Activated B cell treated with CpG ODN at 0.5 μM for 24 hours (primary cell): ENCODE measurements around the gene RGMA. TPM values are rescaled to one million over a fixed set of nuclear protein-coding genes. Genes with fewer than 3 reads are reported as not detected.

Experiments used
- ATAC-seq: fragments of 200-7000 bp; cut with Tn5 transposase; one replicate; pipeline ENCODE4 v1.10.0; 2021; ENCODE audit warnings: low read depth, mild to moderate bottlenecking, moderate library complexity
- CTCF ChIA-PET: fragments of 350-600 bp; sonication (Branson Sonifier 250); formaldehyde crosslinking; loops from one replicate; lab custom pipeline; 2021; ENCODE audit warnings: antibody characterized with exemption; lab: Charles Lee
- POLR2A ChIA-PET: fragments of 350-600 bp; sonication (Branson Sonifier 250); formaldehyde crosslinking; loops from one replicate; lab custom pipeline; 2021; ENCODE audit warnings: antibody characterized with exemption; lab: Charles Lee
- DNase-seq: peaks from one replicate; pipeline ENCODE4 v3.0.0; 2022
- H3K27ac Mint-ChIP-seq: one replicate; pipeline ENCODE4 v1.8.0; 2020; ENCODE audit warnings: mixed read lengths
- H3K27me3 Mint-ChIP-seq: one replicate; pipeline ENCODE4 v1.8.0; 2021; ENCODE audit warnings: mixed read lengths
- H3K36me3 Mint-ChIP-seq: one replicate; pipeline ENCODE4 v1.8.0; 2021; ENCODE audit warnings: low read depth, mixed read lengths
- H3K4me1 Mint-ChIP-seq: one replicate; pipeline ENCODE4 v1.8.0; 2021; ENCODE audit warnings: mixed read lengths
- H3K4me3 Mint-ChIP-seq: one replicate; pipeline ENCODE4 v1.8.0; 2020; ENCODE audit warnings: mild to moderate bottlenecking, mixed read lengths
- H3K9me3 Mint-ChIP-seq: one replicate; pipeline ENCODE4 v1.8.0; 2020; ENCODE audit warnings: mixed read lengths
- intact Hi-C: fragments of 100-400 bp; cut with micrococcal nuclease; formaldehyde crosslinking; loops from one replicate; pipeline ENCODE4 v1.15.1; 2024
- total RNA-seq: library from RNA; stranded (reverse); gene quantifications from 2 replicates; pipeline ENCODE4 v1.2.3, GENCODE V29; 2022
- TF ChIP-seq, protein P1 (sequence below): fragments of 200-600 bp; IDR thresholded peaks from one replicate; pipeline ENCODE4 v1.8.0; 2022; ENCODE audit warnings: antibody characterized with exemption, mild to moderate bottlenecking

The RGMA gene
- total RNA-seq, 1 donor from 2014 or later: not detected

DNA sequence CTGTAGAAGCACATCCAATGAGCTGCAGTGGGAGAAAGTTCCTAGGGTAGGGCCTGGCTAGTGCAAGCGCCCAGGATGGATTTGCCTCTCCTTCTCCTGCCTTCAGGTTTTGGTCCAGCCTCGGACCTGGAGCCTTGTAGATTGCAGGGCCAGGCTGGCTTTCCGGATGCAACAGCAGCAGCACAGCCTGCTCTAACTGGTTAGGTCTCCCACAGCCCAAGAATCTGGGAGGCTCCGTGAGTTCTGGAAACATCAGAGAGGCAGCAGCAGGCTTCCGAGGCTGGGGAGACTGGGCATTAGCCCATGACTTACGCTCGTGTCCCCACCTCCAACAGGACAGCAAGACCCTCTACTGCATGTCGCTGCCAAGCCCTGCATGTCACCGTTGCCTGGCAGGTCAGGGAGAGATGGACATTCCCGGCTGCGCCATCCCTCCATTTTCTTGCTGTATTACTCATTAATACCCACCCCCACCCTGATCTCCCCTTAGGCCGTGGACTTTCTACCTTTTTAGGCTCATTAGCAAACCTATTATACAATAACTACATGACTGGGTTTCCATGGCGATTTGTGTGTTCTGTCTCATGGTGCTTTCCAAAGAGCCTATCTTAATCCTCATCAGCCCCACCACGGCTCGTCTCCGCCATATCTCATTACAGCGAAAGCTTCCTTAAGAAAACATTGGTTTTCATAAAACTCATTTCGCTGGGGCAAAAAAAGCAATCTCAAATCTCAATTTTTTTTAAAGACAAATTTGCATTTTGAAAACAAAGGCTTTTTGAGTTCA is 40.9 kb upstream of the RGMA start:
- TF ChIP-seq, protein P1, sequence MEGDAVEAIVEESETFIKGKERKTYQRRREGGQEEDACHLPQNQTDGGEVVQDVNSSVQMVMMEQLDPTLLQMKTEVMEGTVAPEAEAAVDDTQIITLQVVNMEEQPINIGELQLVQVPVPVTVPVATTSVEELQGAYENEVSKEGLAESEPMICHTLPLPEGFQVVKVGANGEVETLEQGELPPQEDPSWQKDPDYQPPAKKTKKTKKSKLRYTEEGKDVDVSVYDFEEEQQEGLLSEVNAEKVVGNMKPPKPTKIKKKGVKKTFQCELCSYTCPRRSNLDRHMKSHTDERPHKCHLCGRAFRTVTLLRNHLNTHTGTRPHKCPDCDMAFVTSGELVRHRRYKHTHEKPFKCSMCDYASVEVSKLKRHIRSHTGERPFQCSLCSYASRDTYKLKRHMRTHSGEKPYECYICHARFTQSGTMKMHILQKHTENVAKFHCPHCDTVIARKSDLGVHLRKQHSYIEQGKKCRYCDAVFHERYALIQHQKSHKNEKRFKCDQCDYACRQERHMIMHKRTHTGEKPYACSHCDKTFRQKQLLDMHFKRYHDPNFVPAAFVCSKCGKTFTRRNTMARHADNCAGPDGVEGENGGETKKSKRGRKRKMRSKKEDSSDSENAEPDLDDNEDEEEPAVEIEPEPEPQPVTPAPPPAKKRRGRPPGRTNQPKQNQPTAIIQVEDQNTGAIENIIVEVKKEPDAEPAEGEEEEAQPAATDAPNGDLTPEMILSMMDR: no peak
- POLR2A ChIA-PET: no interaction called here
- CTCF ChIA-PET: no interaction called here
- no peaks in the 10 kb centered on the region for H3K4me1 Mint-ChIP-seq
- H3K9me3 Mint-ChIP-seq: no peaks in the 10 kb centered on the region
- no peak for ATAC-seq
- no peaks in the 10 kb centered on the region for H3K27me3 Mint-ChIP-seq
- intact Hi-C loops: no loop called here
- DNase-seq: no peak
- no peak overlapping the region for H3K27ac Mint-ChIP-seq
- no peak overlapping the region for H3K4me3 Mint-ChIP-seq
- no peaks in the 10 kb centered on the region for H3K36me3 Mint-ChIP-seq

DNA sequence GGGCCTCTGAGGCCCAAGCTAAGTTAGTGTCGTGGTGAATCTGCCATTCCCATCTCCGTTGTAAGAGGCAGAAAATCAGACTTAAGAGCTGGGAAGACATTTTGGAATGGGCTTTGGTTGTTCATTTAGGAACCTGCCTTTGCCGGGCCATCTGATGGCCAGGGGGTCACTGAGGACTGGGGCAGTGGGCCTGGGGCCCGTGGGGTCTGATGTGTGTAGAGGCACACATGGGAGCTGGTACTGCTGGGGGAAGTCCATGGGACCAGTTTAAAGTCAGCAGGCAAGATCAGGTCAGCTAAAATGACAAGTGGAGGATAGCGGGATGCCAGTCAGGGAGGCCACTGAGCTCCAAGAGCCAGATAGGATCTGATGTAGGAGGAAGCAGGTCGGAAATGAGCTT is 38.3 kb upstream of the RGMA start:
- ATAC-seq: no peak
- DNase-seq: no peak
- CTCF ChIA-PET: no interaction called here
- intact Hi-C loops: no loop called here
- Mint-ChIP-seq H3K4me1 (no peaks in the 10 kb centered on the region), H3K36me3 (no peaks in the 10 kb centered on the region), H3K4me3 (no peak overlapping the region), H3K27me3 (no peaks in the 10 kb centered on the region), H3K27ac (no peak overlapping the region), H3K9me3 (no peaks in the 10 kb centered on the region)
- POLR2A ChIA-PET: no interaction called here
- TF ChIP-seq, protein P1: no peak

DNA sequence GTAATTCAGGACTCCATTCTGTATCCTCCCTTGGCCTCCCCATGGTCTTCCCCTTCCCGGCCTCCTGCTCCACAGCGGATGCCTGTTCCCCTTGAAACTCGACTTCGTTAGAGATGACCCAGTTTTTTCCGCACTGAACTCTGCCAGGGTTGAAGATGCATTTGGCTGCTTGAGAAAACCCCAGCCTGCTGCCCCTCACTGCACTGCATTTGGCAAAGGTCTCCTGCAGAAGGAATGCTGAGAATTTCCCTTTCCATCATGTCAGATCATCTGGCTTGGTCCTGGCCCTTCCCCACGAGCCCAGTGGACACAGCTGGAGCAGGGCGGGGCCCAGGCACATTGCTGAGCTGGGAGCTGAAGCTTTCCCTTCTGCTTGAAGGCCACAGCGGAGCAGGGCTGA is 37.6 kb upstream of the RGMA start:
- ATAC-seq: no peak
- Mint-ChIP-seq H3K36me3 (no peaks in the 10 kb centered on the region), H3K9me3 (no peaks in the 10 kb centered on the region), H3K4me1 (no peaks in the 10 kb centered on the region), H3K4me3 (no peak overlapping the region), H3K27ac (no peak overlapping the region), H3K27me3 (no peaks in the 10 kb centered on the region)
- TF ChIP-seq, protein P1: no peak
- intact Hi-C loops: no loop called here
- ChIA-PET POLR2A (no interaction called here), CTCF (no interaction called here)
- no peak for DNase-seq

DNA sequence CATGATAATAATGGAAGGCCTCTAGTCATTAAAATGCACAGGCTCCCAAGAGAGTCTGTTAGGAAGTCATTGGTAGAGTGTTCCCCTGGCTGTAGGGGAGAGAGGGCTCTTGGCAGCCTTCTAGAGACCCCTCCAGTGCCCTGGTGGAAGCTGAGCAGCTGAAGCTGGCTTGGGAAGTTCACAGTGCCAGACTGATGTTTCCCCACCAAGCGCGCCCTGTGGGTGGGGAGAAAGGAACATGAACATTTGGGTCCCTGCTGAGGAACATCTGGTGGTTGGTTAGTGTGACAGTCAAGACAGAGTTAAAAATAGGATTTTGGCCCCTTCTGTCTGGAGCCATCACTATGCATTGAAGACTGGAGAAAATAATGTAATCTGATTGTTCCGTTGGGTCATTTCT is 37.1 kb upstream of the RGMA start:
- Mint-ChIP-seq H3K36me3 (no peaks in the 10 kb centered on the region), H3K4me3 (no peak overlapping the region), H3K9me3 (no peaks in the 10 kb centered on the region), H3K4me1 (no peaks in the 10 kb centered on the region), H3K27ac (no peak overlapping the region), H3K27me3 (no peaks in the 10 kb centered on the region)
- intact Hi-C loops: no loop called here
- TF ChIP-seq, protein P1: no peak
- CTCF ChIA-PET: no interaction called here
- POLR2A ChIA-PET: no interaction called here
- DNase-seq (no peak), ATAC-seq (no peak)

DNA sequence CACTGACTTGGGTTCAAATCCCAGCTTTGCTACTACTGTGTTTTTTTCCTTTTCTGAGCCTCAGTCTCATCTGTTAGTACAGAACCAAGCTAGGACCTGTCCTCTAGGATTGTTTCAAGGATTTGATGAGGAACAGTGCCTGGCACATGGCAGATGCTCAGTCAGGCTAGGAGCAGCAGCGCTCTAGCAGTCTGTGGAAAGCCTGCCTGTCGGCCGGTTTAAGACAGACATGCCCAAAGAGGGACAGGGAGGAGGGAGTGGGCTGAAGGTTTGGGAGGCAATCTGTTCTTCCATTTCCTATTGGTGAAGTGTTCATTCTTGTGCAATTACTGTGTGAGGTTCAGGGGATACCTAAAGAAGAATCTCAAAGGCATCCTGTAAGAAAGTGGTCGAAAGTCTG is 35.1 kb upstream of the RGMA start:
- CTCF ChIA-PET: no interaction called here
- DNase-seq (no peak), ATAC-seq (no peak)
- POLR2A ChIA-PET: no interaction called here
- no peaks in the 10 kb centered on the region for H3K9me3 Mint-ChIP-seq
- H3K36me3 Mint-ChIP-seq: no peaks in the 10 kb centered on the region
- peaks cover 3% of the 10 kb centered on the region for H3K27me3 Mint-ChIP-seq
- intact Hi-C loops: no loop called here
- TF ChIP-seq, protein P1: no peak
- H3K27ac Mint-ChIP-seq: no peak overlapping the region
- no peaks in the 10 kb centered on the region for H3K4me1 Mint-ChIP-seq
- no peak overlapping the region for H3K4me3 Mint-ChIP-seq
